ENCODE measurements around the gene TPPP2. TPM values are rescaled to one million over a fixed set of nuclear protein-coding genes. Genes with fewer than 3 reads are reported as not detected.

Gene TPPP2
- total RNA-seq, 1 donor from 2014 or later = not detected

- no peak overlapping the region for H3K4me3 ChIP-seq
- no peak for DNase-seq (ENCODE audit: extremely low spot score in 2 of 2)
- intact Hi-C loops (cut with DNase I) = no loop called here
Observed at GRCh38 chr14:21059842-21060613, 30.0 kb downstream of the TPPP2 start.

DNA sequence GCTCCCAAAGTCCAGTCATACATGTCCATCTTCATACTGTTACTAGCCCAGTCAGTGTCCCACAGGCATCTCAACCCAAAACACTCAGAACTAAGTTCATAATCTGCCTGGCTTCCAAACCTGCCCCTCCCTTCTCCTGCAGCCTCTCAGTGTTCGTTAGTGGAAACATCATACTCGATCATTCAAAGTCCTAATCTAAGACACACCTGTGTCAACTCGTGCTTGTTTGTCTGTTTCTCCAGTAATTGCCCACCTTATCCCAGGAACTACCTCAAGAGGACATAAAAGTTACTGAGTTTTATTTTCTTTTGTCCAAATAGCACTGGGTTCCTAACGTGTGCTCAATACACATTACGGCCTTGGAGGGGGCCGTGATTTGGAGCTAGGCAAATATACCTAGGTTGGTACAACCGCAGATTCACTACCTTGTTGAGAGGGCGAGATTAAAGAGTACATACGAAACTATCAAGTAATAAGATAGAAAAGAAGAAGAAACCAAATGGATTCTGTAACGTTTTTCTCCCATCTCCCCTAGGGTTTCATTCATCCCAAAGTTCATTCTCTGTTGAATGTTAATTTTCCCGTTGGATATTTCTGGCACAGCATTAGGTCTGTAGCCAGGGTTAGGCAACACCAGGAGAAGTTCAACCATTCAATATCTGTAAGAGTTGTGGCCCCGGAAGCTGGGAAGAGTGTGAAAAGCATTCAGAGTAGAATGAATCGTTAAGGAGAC lies 30.8 kb downstream of the TPPP2 start:
- no peaks in the 10 kb centered on the region for H3K4me1 ChIP-seq
- DNase-seq (ENCODE audit: extremely low spot score in 2 of 2) = no peak
- H3K27me3 ChIP-seq = no peaks in the 10 kb centered on the region
- no peak overlapping the region for H3K27ac ChIP-seq
- TF ChIP-seq POLR2A (IDR thresholded peaks at IDR 0.05) (no peak), POLR2AphosphoS5 (IDR thresholded peaks at IDR 0.05; ENCODE audit: insufficient read depth in 1 of 2, low read depth in 1 of 2) (no peak), CTCF (IDR thresholded peaks at IDR 0.05) (no peak)
- no peak overlapping the region for H3K4me3 ChIP-seq
- H3K9me3 ChIP-seq = no peaks in the 10 kb centered on the region
- intact Hi-C loops (cut with DNase I) = no loop called here
- no peaks in the 10 kb centered on the region for H3K36me3 ChIP-seq

More at GRCh38 chr14:21059842-21060613, 30.0 kb downstream of the TPPP2 start:
- H3K27ac ChIP-seq = no peak overlapping the region
- H3K4me1 ChIP-seq = no peaks in the 10 kb centered on the region
- TF ChIP-seq POLR2A (IDR thresholded peaks at IDR 0.05) (no peak), POLR2AphosphoS5 (IDR thresholded peaks at IDR 0.05; ENCODE audit: insufficient read depth in 1 of 2, low read depth in 1 of 2) (no peak), CTCF (IDR thresholded peaks at IDR 0.05) (no peak)
- H3K36me3 ChIP-seq = no peaks in the 10 kb centered on the region
- H3K27me3 ChIP-seq = no peaks in the 10 kb centered on the region
- H3K9me3 ChIP-seq = no peaks in the 10 kb centered on the region

GRCh38 chr14:21061347-21061668 lies 31.3 kb downstream of the TPPP2 start:
- TF ChIP-seq CTCF (IDR thresholded peaks at IDR 0.05) (no peak), POLR2A (IDR thresholded peaks at IDR 0.05) (no peak), POLR2AphosphoS5 (IDR thresholded peaks at IDR 0.05; ENCODE audit: insufficient read depth in 1 of 2, low read depth in 1 of 2) (no peak)
- intact Hi-C loops (cut with DNase I) = no loop called here

DNA sequence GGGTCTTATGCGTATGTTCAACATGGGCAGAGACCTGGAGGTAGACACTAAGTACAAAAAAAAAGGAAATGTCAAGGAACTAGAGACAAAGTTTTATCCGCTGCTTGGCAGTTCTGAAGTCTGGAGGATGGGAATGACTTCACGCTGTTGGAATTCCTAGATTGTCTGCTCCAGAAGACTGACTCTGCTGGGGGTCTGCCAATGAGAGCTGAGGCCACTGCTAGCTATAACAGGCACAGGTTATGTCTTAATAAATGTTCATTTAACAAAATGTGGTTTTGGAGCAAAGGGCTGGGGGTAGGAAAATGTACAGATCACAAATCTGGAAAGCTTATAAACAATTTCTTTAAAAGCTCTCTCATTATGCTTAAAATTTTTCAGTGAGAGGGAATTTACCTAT lies 33.5 kb downstream of the TPPP2 start:
- no peak overlapping the region for H3K27ac ChIP-seq
- no peaks in the 10 kb centered on the region for H3K36me3 ChIP-seq
- TF ChIP-seq CTCF (IDR thresholded peaks at IDR 0.05) = no peak
- no peak for TF ChIP-seq POLR2A (IDR thresholded peaks at IDR 0.05)
- TF ChIP-seq POLR2AphosphoS5 (IDR thresholded peaks at IDR 0.05; ENCODE audit: insufficient read depth in 1 of 2, low read depth in 1 of 2) = no peak
- H3K4me1 ChIP-seq = peaks cover 3% of the 10 kb centered on the region
- no peaks in the 10 kb centered on the region for H3K27me3 ChIP-seq
- H3K4me3 ChIP-seq = no peak overlapping the region
- intact Hi-C loops (cut with DNase I) = no loop called here
- no peaks in the 10 kb centered on the region for H3K9me3 ChIP-seq
- DNase-seq (ENCODE audit: extremely low spot score in 2 of 2) = no peak

More at GRCh38 chr14:21061347-21061668, 31.3 kb downstream of the TPPP2 start:
- no peaks in the 10 kb centered on the region for H3K27me3 ChIP-seq
- H3K4me3 ChIP-seq = no peak overlapping the region
- H3K36me3 ChIP-seq = no peaks in the 10 kb centered on the region
- no peak overlapping the region for H3K27ac ChIP-seq
- no peaks in the 10 kb centered on the region for H3K9me3 ChIP-seq
- no peaks in the 10 kb centered on the region for H3K4me1 ChIP-seq
- no peak for DNase-seq (ENCODE audit: extremely low spot score in 2 of 2)
